DMS153 treated with DMSO at 0.1 percent for 48 hours (cell line): Measurements from ENCODE around the gene ATG2A.

Experiments used
- DNase-seq: peaks from one replicate; lab custom pipeline; 2025; ENCODE audit not compliant: unreplicated experiment; lab: John Stamatoyannopoulos, UW

ATG2A gene

GRCh38 chr11:64872790-64873488 is 44.1 kb downstream of the ATG2A start:
- DNase-seq = no peak

GRCh38 chr11:64871492-64871891 is 45.5 kb downstream of the ATG2A start:
- DNase-seq = no peak

- no peak for DNase-seq
These were observed 46.0 kb downstream of the ATG2A start for GRCh38 chr11:64870893-64871466.

- no peak for DNase-seq
These were observed 46.7 kb downstream of the ATG2A start for GRCh38 chr11:64870176-64870892.

GRCh38 chr11:64869571-64870175 is 47.3 kb downstream of the ATG2A start:
- no peak for DNase-seq

- DNase-seq = no peak
These were observed 48.0 kb downstream of the ATG2A start for GRCh38 chr11:64868904-64869570.

- no peak for DNase-seq
These were observed 49.1 kb downstream of the ATG2A start for GRCh38 chr11:64867748-64868462.

GRCh38 chr11:64866173-64866491 is 50.9 kb downstream of the ATG2A start:
- no peak for DNase-seq

GRCh38 chr11:64865286-64866172 is 51.5 kb downstream of the ATG2A start:
- DNase-seq = no peak

- no peak for DNase-seq
These were observed 52.3 kb downstream of the ATG2A start for GRCh38 chr11:64864473-64865285.

GRCh38 chr11:64864135-64864472 is 52.9 kb downstream of the ATG2A start:
- no peak for DNase-seq

GRCh38 chr11:64863391-64864060 is 53.5 kb downstream of the ATG2A start:
- DNase-seq = no peak

- no peak for DNase-seq
These were observed 54.0 kb downstream of the ATG2A start for GRCh38 chr11:64862987-64863390.

GRCh38 chr11:64861227-64861975 is 55.6 kb downstream of the ATG2A start:
- DNase-seq = no peak

- no peak for DNase-seq
These were observed 57.2 kb downstream of the ATG2A start for GRCh38 chr11:64859542-64860414.

- DNase-seq = no peak
These were observed 58.3 kb downstream of the ATG2A start for GRCh38 chr11:64858467-64859263.
